ENCODE results near the gene MAD2L2.

Gene MAD2L2

DNA sequence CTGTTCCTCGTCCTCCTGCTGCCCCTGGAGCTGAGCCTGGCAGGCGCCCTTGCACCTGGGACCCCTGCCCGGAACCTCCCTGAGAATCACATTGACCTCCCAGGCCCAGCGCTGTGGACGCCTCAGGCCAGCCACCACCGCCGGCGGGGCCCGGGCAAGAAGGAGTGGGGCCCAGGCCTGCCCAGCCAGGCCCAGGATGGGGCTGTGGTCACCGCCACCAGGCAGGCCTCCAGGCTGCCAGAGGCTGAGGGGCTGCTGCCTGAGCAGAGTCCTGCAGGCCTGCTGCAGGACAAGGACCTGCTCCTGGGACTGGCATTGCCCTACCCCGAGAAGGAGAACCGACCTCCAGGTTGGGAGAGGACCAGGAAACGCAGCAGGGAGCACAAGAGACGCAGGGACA, 25.3 kb upstream of the MAD2L2 start:
- TF ChIP-seq, protein P1, sequence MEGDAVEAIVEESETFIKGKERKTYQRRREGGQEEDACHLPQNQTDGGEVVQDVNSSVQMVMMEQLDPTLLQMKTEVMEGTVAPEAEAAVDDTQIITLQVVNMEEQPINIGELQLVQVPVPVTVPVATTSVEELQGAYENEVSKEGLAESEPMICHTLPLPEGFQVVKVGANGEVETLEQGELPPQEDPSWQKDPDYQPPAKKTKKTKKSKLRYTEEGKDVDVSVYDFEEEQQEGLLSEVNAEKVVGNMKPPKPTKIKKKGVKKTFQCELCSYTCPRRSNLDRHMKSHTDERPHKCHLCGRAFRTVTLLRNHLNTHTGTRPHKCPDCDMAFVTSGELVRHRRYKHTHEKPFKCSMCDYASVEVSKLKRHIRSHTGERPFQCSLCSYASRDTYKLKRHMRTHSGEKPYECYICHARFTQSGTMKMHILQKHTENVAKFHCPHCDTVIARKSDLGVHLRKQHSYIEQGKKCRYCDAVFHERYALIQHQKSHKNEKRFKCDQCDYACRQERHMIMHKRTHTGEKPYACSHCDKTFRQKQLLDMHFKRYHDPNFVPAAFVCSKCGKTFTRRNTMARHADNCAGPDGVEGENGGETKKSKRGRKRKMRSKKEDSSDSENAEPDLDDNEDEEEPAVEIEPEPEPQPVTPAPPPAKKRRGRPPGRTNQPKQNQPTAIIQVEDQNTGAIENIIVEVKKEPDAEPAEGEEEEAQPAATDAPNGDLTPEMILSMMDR (IDR thresholded peaks at IDR 0.05; ENCODE audit: low read length, missing control alignments) = no peak
- DNase-seq (ENCODE audit: low read depth) = no peak
- no peak overlapping the region for H3K4me3 ChIP-seq (replicated peaks; ENCODE audit: low read depth, low read length)

DNA sequence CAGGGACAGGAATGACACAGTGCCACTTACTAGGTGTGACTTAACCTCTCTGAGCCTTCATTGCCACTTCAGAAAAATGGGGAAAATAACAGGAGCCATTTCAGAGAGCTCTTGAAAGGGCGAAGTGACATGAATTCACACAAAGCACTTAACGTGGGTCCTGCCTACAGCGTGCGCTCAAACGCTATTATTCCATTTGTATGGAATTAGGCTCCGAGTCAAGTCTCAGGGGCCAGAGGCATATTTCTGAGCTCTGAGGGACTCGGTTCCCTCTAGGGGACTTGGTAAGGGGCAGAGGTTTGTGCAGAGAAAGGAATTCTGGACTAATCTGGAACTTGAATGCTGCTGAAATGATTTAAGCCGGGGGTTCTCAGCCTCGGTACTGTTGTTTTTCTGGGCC, 24.6 kb upstream of the MAD2L2 start:
- H3K4me3 ChIP-seq (replicated peaks; ENCODE audit: low read depth, low read length) = no peak overlapping the region
- DNase-seq (ENCODE audit: low read depth) = no peak
- TF ChIP-seq, protein P1 (IDR thresholded peaks at IDR 0.05; ENCODE audit: low read length, missing control alignments) = no peak

- DNase-seq (ENCODE audit: low read depth) = no peak
- no peak overlapping the region for H3K4me3 ChIP-seq (replicated peaks; ENCODE audit: low read depth, low read length)
- TF ChIP-seq, protein P1 (IDR thresholded peaks at IDR 0.05; ENCODE audit: low read length, missing control alignments) = no peak
Observed at GRCh38 chr1:11704691-11705475, 23.9 kb upstream of the MAD2L2 start.

DNA sequence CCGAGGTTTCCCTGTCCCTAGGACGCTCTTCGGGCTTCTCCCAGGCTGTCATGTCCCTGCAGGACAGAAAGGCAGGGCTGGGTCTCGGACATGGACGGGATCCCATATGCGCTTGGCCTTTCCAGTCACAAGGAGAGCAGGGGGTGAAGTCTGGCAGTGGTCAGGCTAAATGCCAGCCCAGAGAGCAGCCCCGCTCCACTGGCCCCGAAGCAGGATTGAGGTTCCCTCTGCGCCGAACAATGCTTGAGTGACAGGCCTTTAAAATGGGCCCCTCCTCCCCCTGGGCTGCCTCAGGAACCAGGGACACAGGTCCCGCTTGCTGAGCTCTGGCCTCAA, 23.2 kb upstream of the MAD2L2 start:
- DNase-seq (ENCODE audit: low read depth) = no peak
- TF ChIP-seq, protein P1 (IDR thresholded peaks at IDR 0.05; ENCODE audit: low read length, missing control alignments) = no peak
- H3K4me3 ChIP-seq (replicated peaks; ENCODE audit: low read depth, low read length) = no peak overlapping the region

- DNase-seq (ENCODE audit: low read depth) = no peak
- H3K4me3 ChIP-seq (replicated peaks; ENCODE audit: low read depth, low read length) = no peak overlapping the region
- TF ChIP-seq, protein P1 (IDR thresholded peaks at IDR 0.05; ENCODE audit: low read length, missing control alignments) = no peak
Observed at GRCh38 chr1:11703357-11704193, 22.6 kb upstream of the MAD2L2 start.

- TF ChIP-seq, protein P1 (IDR thresholded peaks at IDR 0.05; ENCODE audit: low read length, missing control alignments) = no peak
- H3K4me3 ChIP-seq (replicated peaks; ENCODE audit: low read depth, low read length) = no peak overlapping the region
- DNase-seq (ENCODE audit: low read depth) = no peak
Observed at GRCh38 chr1:11701981-11702803, 21.2 kb upstream of the MAD2L2 start.

Measured in fibroblast of pulmonary artery (primary cell).